ENCODE results near the gene CELF4. TPM values are rescaled to one million over a fixed set of nuclear protein-coding genes. Genes with fewer than 3 reads are reported as not detected.
A peak's percentile ranks its signal among the peaks of the same experiment; 100 is the strongest.

CELF4 gene
- total RNA-seq, 2 donors from 2014 or later = 0.32 to 0.79 TPM

DNA sequence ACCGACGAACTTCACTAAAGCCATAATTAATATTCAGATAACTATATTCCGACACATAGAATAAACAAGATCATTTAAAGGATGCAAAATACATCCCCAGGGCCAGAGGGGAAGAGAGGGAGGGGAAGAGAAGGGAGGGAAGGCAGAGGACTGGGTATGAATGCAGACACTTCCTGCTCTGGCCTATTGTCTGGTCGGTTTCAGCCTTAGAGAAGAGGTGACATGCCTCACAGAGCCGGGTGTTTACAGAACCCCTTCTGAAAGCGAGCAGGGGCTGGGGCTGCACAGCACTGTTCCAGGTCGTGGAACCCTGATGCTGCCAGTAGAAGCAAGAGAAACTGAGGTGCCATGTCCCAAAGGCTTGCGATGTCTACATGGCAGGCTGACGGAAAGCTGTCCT lies 31.0 kb downstream of the CELF4 start:
- ATAC-seq = no peak
- intact Hi-C loops (cut with DNase I) = loop anchor here in 1 of 2 donors (10.0 kb wide), 1 partner anchor 90 kb away; no protein-coding TSS in a partner anchor

GRCh38 chr18:37533647-37534584 lies 31.7 kb downstream of the CELF4 start:
- ATAC-seq (no peak), DNase-seq (no peak)
- intact Hi-C loops (cut with DNase I) = loop anchor here in 1 of 2 donors (10.0 kb wide), 1 partner anchor 89 kb away; no protein-coding TSS in a partner anchor

More for the DNA sequence above, 31.0 kb downstream of the CELF4 start:
- DNase-seq = no peak

DNA sequence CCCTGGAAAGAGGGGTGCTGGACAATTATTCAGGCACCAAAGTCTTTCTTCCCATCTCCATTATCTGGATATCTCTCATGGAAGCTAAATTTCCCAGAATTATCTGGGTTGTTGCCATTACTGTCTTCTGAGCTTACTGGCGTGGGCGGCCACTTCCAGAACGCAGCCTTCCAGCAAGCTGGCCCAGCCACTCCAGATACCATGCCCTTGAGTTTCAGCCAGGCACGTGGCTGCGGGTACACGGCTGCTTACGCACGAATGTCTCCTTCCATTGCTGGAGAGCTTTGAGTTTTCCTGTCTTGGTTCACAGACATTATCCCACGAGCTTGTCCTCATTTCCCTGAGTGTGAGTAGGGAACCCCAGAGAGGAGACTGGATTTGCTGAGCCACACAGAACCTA lies 32.7 kb downstream of the CELF4 start:
- ATAC-seq (no peak), DNase-seq (no peak)
- intact Hi-C loops (cut with DNase I) = loop anchor here in 1 of 2 donors (10.0 kb wide), 1 partner anchor 88 kb away; no protein-coding TSS in a partner anchor

DNA sequence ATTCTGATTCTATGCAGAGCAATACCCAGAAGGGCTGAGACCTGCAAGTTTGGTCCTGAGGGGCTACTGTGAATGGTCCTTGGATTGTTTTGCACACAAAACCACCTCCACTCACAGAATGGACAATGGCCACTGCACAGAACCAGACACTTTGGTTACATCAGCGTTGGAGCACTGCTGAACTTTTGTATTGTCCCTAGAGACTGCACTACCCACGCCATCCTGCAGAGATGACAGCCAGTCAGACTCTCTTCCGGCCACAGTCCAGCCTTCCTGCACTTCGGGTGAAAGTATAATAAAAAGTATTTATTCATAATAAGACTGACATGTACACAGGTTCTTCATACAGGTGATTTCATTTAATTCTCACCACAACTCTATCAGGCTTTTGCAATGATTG lies 35.7 kb downstream of the CELF4 start:
- DNase-seq (no peak), ATAC-seq (peak; percentile 23 to 80)
- intact Hi-C loops (cut with DNase I) = loop anchor here in 1 of 2 donors (10.0 kb wide), 1 partner anchor 85 kb away; no protein-coding TSS in a partner anchor

DNA sequence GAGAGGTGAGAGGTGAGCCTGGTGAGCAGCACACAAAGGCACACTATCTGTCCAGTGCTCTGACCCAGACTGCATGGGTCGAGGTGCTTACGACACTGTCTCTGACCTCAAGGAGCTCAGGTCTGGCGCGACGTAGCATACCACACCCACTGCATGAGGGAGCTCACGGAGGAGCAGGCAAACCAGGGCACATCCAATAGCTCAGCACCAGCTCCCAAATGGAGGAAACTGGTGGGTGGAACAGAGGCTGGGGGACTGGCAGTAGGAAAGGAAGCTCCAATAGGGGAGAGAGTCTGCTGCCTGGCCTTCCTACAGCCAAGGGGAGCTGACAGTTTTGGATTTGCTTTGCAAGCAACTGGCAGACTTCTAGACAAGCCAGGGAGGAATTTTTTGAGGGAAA lies 36.3 kb downstream of the CELF4 start:
- no peak for DNase-seq
- ATAC-seq = no peak
- intact Hi-C loops (cut with DNase I) = no loop called here

GRCh38 chr18:37527395-37527794 lies 38.2 kb downstream of the CELF4 start:
- intact Hi-C loops (cut with DNase I) = no loop called here
- DNase-seq (no peak), ATAC-seq (no peak)

DNA sequence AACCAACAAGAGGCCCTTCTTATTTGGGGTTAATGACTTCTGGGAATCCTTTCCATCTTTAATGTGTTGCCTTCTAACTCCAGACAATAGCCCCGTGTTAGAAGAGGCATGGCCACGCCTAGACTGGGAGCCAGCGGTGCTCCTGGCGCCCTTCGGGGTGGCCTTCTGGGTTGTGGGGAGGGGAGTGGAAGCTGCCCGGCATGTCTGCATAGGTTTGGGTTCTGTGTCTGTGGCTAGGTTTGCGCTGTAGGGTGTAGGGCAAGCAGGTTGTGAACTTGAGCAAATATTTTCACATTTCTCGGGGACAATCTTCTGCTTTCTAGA lies 40.4 kb downstream of the CELF4 start:
- DNase-seq = no peak
- no peak for ATAC-seq
- intact Hi-C loops (cut with DNase I) = no loop called here

GRCh38 chr18:37524498-37525261 lies 40.9 kb downstream of the CELF4 start:
- DNase-seq = no peak
- ATAC-seq = peak in 1 of 2 donors; percentile 31
- intact Hi-C loops (cut with DNase I) = no loop called here

DNA sequence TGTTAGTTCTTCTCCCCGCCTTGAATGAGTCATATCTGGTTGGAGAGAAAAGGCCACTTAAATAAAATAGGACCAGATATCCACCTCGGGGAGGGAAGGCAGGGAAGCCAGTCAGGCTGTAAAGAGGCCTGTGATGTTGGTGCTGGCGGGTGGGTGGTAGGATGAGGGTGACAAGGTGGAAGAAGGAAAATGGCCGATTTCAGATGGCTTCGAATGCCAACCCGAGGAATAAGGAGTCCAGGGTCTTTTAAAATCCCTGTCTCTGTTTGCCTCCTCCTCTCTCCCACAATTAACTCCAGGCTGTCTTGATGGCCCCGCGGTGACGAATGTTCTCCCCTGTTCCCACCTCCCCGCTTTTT lies 41.5 kb downstream of the CELF4 start:
- no peak for DNase-seq
- intact Hi-C loops (cut with DNase I) = no loop called here
- ATAC-seq = no peak

DNA sequence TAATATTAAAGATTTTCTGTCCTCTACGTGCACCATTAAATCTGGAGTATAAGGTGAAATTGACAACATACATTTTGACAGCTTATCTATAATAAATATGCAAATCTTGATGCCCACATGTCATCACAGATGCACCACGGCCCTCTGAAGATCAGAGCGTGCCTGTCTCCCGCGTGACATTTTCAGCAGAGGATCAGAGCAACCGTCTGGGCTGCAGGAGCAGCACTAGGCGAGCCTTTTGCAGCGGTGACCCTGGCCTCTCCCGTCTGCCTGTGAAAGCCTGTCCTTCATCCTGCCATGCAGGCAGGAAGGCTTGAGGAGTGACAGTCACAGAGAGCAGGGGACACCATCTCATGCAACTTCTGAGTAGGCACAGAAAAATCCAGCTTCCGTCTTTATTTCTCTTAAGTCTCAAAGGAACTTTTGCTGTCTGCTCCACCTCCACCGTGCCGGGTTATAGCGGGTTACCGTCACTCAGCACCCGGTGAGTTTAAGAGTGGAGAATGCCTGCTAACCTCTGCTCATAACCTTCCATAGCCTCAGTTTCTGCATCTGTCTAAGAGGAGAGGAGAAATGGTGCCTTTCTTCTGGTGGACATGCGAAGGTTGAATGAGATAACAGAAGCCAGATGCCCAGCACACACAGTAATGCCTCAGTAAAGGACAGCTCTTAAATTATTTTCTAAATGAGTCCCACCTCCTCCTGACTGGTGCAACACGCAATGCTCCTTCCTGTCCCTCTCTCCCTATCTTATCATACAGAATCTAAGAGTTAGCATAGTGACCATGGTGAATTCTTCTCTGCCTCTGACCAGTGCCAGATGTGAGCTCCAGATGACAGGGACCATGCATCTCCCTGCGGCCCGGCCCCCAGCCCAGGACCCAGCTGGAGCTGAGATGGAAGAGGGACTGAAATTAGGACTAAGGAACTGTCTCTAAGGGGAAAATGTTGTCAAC lies 43.8 kb downstream of the CELF4 start:
- no peak for ATAC-seq
- intact Hi-C loops (cut with DNase I) = no loop called here
- no peak for DNase-seq

DNA sequence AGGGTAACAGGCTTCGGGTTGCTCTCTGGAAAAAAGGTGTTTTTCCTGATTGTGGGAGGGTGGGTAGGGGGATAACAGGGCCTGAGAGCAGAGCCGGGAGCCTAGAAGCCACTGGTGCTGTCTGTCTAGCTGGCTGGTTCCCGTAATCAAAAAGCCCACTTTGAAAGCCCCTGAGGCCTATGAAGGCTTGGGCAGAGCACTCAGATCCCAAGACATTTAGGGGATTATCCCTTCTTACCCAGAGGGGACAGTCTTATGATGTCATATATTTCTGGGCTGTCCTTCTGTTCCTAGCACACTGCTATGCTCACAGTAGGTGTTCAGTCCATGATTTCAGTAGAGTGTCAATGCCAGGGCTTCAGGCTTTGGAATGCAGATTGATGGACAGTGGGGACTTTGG lies 45.1 kb downstream of the CELF4 start:
- intact Hi-C loops (cut with DNase I) = no loop called here
- no peak for DNase-seq
- ATAC-seq = no peak

GRCh38 chr18:37519510-37520135 lies 46.0 kb downstream of the CELF4 start:
- intact Hi-C loops (cut with DNase I) = no loop called here
- DNase-seq (no peak), ATAC-seq (no peak)

GRCh38 chr18:37516361-37516853 lies 49.2 kb downstream of the CELF4 start:
- ATAC-seq (no peak), DNase-seq (no peak)
- intact Hi-C loops (cut with DNase I) = no loop called here

GRCh38 chr18:37514953-37515352 lies 50.6 kb downstream of the CELF4 start:
- DNase-seq = no peak
- ATAC-seq = no peak
- intact Hi-C loops (cut with DNase I) = no loop called here

DNA sequence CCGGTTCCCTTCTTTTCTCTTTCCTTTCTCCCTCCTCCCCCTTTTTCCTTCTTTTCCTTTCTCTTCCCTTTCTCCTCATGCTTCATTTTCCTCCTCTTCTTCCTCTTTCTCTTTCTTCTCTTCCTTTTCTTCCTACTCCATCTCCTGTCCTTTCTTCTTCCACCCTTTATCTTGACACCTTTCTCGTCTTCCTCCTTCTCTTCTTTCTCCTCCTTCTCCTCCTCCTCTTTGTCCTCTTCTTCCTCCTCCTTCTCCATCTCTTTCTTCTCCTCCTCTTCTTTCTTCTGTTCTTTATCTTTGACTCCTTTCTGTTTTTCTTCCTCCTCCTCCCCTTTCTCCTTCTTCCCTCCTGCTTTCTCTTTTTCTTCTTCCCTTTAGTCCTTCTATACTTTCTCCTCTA lies 53.2 kb downstream of the CELF4 start:
- intact Hi-C loops (cut with DNase I) = no loop called here
- ATAC-seq (no peak), DNase-seq (no peak)

DNA sequence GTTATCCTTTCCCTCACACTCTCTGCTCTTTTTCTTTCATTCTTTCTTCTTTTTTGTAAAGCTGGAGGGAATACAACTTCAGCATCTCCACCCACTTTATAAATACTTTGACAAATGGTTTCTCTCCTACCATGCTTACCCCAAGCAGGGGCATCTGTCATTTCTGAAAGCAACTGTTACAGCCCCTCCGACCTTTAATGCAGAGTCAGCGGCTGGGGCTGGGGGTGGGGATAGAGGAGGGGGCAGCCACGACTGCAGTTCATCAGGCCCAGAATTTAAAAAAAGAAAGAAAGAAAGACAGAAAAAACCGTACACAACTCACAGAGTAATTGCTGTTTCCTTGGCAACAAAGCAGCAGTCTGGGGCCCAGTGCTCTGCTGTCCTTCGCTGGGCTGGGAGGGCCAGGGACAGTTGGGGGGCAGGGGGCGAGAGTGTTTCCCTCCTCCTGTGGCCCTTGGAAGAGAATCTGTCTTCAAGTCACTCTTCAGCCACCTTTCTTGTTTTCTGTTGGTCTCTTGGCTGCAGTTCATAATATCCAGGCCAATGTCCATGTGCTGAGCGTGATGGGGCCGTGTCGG lies 53.8 kb downstream of the CELF4 start:
- intact Hi-C loops (cut with DNase I) = no loop called here

DNA sequence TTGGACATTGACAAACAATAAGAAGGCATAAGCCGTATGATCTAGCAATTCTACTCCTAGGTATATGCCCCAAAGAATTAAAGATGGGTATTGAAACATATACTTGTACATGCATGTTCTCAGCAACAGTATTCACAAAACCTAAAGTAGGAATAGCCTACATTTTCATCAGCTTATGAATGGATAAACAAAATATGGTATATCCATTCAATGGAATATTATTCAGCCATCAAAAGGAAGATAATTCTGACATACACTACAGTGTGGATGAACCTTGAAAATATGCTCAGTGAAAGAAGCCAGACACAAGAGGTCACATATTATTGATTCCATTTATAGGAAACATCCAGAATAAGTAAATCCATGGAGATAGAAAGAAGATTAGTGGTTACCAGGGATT lies 56.0 kb downstream of the CELF4 start:
- DNase-seq (no peak), ATAC-seq (no peak)
- intact Hi-C loops (cut with DNase I) = no loop called here

More for the DNA sequence above, 53.8 kb downstream of the CELF4 start:
- DNase-seq = no peak
- no peak for ATAC-seq

DNA sequence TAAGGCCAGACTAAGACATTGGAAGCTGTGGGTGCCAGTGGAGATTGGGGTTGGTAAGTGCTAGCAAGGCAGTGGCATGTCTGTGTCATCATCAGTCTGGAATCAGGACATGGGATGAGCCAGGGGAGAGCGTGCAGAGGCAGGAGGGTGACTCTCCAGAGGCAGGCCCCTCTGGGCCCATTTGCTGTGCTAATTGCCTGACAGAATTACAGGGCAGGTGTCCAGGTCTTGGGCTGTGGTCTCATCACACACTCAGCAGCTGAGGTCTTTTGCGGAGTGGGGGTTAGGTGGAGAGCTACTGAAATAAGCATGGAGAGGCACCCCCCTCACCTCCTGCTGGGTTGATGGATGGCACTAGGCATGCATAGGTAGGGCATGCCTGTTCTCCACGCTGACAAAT lies 57.4 kb downstream of the CELF4 start:
- intact Hi-C loops (cut with DNase I) = no loop called here
- DNase-seq (no peak), ATAC-seq (no peak)

Measured in left cardiac atrium (tissue), 4 donors.